Prostate gland (tissue), 2 donors: ENCODE data around the gene CRLF1. TPM values are rescaled to one million over a fixed set of nuclear protein-coding genes. Genes with fewer than 3 reads are reported as not detected.
A peak's percentile ranks its signal among the peaks of the same experiment; 100 is the strongest.

Experiments used
- DNase-seq: peaks from one replicate; pipeline ENCODE4 v3.0.0-alpha.2; 2019; ENCODE audit warnings: low spot score
- H3K27ac ChIP-seq, 2 donors: fragments of 200-600 bp; sonication (generic); 2 replicates each; pipeline ENCODE4 v1.5.1; 2017 to 2019
- H3K27me3 ChIP-seq: fragments of 200-600 bp; sonication (generic); replicated peaks from 2 replicates; pipeline ENCODE4 v1.5.1; 2019; ENCODE audit not compliant: insufficient read depth
- H3K36me3 ChIP-seq, 2 donors: fragments of 200-600 bp; sonication (generic); 1 replicate in 1 of 2; 2 replicates in 1 of 2; pipeline versions ENCODE4 v1.5.1 to v1.8.1; 2017 to 2019
- H3K4me1 ChIP-seq: fragments of 200-600 bp; sonication (generic); replicated peaks from 2 replicates; pipeline ENCODE4 v1.5.1; 2019
- H3K4me3 ChIP-seq, 2 donors: fragments of 200-600 bp; sonication (generic); 2 replicates each; pipeline ENCODE4 v1.5.1; 2017 to 2019
- H3K9me3 ChIP-seq: fragments of 200-600 bp; sonication (generic); 2 replicates; pipeline ENCODE4 v1.5.1; 2017
- POLR2A ChIP-seq: fragments of 450-650 bp; IDR thresholded peaks from one replicate; pipeline ENCODE4 v1.6.1; 2016; ENCODE audit warnings: antibody characterized with exemption, mild to moderate bottlenecking
- POLR2AphosphoS5 ChIP-seq: sonication (generic); formaldehyde crosslinking; IDR thresholded peaks from one replicate; pipeline ENCODE4 v1.6.1; 2017; ENCODE audit warnings: antibody characterized with exemption
- WGBS: methylation state at CpG from one replicate; pipeline ENCODE4 v1.1.5; 2018; 5-methylcytosine and 5-hydroxymethylcytosine counted together
- intact Hi-C: fragments of 100-400 bp; cut with DNase I; formaldehyde crosslinking; loops from one replicate; pipeline ENCODE4 v1.14.2; 2022
- total RNA-seq, 2 donors: library from RNA; depleted of rRNA; stranded (reverse); fragments of >200 nt; gene quantifications; one replicate each; pipeline ENCODE4 v1.1.0, GENCODE V29; 2016
- TF ChIP-seq, protein P1 (sequence below), 4 experiments: fragments of 200-600 bp in 2 of 4; fragments of 450-650 bp in 2 of 4; sonication (generic) in 2 of 4; IDR thresholded peaks; 1 replicate in 3 of 4; 2 replicates in 1 of 4; pipeline ENCODE4 v1.5.1; 2016 to 2019; ENCODE audit warnings: antibody characterized with exemption in 4 of 4, mild to moderate bottlenecking in 2 of 4, moderate library complexity in 2 of 4

The CRLF1 gene
- total RNA-seq, 2 donors from 2014 or later: 2.6 to 12.6 TPM

- no peak for DNase-seq
- Histone ChIP-seq H3K4me1 (peaks cover 3% of the 10 kb centered on the region), H3K9me3 (no peaks in the 10 kb centered on the region), H3K27ac (no peak overlapping the region), H3K36me3 (no peaks in the 10 kb centered on the region), H3K27me3 (no peaks in the 10 kb centered on the region), H3K4me3 (no peak overlapping the region)
- WGBS: 55% methylated on average over 15 of the region's 15 CpGs
- TF ChIP-seq POLR2AphosphoS5: no peak
- TF ChIP-seq POLR2A: no peak
- TF ChIP-seq, protein P1, sequence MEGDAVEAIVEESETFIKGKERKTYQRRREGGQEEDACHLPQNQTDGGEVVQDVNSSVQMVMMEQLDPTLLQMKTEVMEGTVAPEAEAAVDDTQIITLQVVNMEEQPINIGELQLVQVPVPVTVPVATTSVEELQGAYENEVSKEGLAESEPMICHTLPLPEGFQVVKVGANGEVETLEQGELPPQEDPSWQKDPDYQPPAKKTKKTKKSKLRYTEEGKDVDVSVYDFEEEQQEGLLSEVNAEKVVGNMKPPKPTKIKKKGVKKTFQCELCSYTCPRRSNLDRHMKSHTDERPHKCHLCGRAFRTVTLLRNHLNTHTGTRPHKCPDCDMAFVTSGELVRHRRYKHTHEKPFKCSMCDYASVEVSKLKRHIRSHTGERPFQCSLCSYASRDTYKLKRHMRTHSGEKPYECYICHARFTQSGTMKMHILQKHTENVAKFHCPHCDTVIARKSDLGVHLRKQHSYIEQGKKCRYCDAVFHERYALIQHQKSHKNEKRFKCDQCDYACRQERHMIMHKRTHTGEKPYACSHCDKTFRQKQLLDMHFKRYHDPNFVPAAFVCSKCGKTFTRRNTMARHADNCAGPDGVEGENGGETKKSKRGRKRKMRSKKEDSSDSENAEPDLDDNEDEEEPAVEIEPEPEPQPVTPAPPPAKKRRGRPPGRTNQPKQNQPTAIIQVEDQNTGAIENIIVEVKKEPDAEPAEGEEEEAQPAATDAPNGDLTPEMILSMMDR (IDR thresholded peaks at IDR 0.05): no peak
- intact Hi-C loops: no loop called here
Observed at GRCh38 chr19:18644196-18645034, 37.8 kb upstream of the CRLF1 start.

- H3K27ac ChIP-seq: no peak overlapping the region
Observed at GRCh38 chr19:18639706-18640243, 33.2 kb upstream of the CRLF1 start.

DNA sequence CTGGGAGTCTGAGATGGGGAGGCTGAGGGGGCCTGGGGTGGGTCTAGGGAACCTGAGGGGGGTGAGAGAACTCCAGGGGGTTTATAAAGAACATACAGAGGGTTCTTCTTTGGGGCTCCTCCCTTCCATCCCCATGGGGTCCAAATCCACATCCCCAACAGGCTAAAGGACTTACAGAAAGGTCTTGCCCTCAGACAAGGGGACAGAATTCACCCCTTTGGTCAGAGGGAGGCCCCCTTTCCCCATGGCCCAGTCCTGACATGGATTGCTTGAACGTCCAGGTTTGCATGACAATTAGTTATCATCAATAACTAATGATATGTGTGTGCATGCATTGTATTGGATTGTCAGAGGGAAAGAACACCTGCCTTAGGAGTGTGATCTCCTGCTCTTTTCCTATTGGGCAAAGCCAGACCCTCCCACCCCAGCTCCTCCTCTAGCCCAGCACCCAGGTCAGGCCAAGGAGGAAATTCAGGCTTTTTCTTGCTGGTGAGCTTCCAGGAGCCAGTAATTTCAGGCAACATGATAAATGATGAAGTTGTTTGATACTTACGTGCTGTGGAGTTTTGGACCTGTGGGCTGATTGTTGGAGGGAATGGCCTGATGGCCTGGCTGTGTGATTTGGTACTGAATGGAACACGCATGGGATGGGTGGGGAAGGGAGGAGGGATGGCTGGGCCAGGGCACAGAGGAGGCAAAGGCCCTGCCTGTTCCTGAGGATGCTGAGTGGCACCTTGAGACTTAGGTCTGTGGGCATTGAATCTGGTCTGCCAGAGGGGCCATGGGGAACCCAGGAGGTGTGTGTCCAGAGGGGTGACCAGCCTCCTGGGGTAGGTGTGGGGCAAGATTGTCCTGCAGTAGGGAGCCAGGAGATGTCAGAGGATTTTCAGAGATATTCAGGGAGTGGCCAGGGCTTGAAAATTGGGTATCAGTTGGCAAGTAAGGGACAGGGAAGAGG lies 31.4 kb upstream of the CRLF1 start:
- no peaks in the 10 kb centered on the region for H3K27me3 ChIP-seq
- TF ChIP-seq, protein P1 (IDR thresholded peaks at IDR 0.05): no peak
- TF ChIP-seq POLR2AphosphoS5: no peak
- TF ChIP-seq POLR2A: no peak

More at GRCh38 chr19:18639706-18640243, 33.2 kb upstream of the CRLF1 start:
- Histone ChIP-seq H3K27me3 (no peaks in the 10 kb centered on the region), H3K4me1 (peaks cover 3% of the 10 kb centered on the region), H3K36me3 (no peaks in the 10 kb centered on the region), H3K4me3 (no peak overlapping the region), H3K9me3 (no peaks in the 10 kb centered on the region)
- intact Hi-C loops: no loop called here
- WGBS: 63% methylated on average over 8 of the region's 8 CpGs
- no peak for DNase-seq
- no peak for TF ChIP-seq POLR2A
- TF ChIP-seq, protein P1 (IDR thresholded peaks at IDR 0.05): no peak
- TF ChIP-seq POLR2AphosphoS5: no peak

DNA sequence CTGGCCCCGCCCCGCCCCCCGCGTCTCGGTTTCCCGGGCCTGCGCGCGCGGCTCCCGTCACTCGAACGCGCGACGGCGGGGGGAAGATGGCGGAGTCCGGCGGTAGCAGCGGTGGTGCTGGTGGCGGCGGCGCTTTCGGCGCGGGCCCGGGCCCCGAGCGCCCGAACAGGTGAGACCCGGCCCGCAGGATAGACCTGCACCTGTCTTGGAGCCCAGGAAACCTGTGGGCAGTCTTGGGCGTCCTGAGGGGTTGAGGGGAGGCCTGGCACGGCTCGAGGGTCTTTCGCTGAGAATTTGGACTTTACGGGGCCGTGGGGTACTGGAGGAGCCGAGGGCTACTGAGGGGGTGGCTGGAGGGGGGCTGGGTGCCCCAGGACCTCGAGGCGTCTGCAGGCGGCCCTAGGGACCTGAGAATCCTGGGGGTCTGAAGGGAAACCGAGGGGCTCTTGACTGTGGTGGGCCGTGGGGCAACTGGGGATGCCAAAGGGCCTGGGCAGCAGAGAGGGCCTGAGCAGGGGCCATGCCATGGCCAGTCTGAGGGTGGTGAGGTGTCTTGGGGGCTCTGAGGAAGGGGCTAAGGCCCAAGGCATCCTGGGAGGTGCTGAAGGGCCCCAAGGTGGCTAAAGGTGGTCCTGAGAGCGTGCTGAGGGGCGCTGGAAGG lies 30.5 kb upstream of the CRLF1 start, which contains the start of gene KLHL26:
Gene KLHL26, plus strand, starts transcription at position 60 of the 661 bp plus-strand sequence. Its CDS starts 27 bp downstream, at position 87.
- 4% methylated on average over 47 of the region's 47 CpGs for WGBS
- Histone ChIP-seq H3K4me3 (peak within 1 kb of the TSS; percentile 70 to 88), H3K4me1 (peaks cover 3% of the 10 kb centered on the region), H3K9me3 (no peaks in the 10 kb centered on the region), H3K36me3 (no peaks in the 10 kb centered on the region), H3K27ac (peak within 1 kb of the TSS; percentile 81 to 88), H3K27me3 (no peaks in the 10 kb centered on the region)
- no peak for DNase-seq
- intact Hi-C loops: no loop called here
- TF ChIP-seq POLR2A: peak; percentile 58
- TF ChIP-seq POLR2AphosphoS5: peak; percentile 29
- TF ChIP-seq, protein P1 (IDR thresholded peaks at IDR 0.05): no peak

More for the DNA sequence above, 31.4 kb upstream of the CRLF1 start:
- H3K36me3 ChIP-seq: no peaks in the 10 kb centered on the region
- peaks cover 3% of the 10 kb centered on the region for H3K4me1 ChIP-seq
- WGBS: 19% methylated on average over 3 of the region's 3 CpGs
- no peaks in the 10 kb centered on the region for H3K9me3 ChIP-seq
- peak; percentile 36 for DNase-seq
- peak overlapping the region; percentile 81 to 88 for H3K27ac ChIP-seq
- peak overlapping the region; percentile 70 to 88 for H3K4me3 ChIP-seq
- intact Hi-C loops: no loop called here
